Right atrium auricular region (tissue), 2 donors: Measurements from ENCODE around the gene PTPN1. TPM values are rescaled to one million over a fixed set of nuclear protein-coding genes. Genes with fewer than 3 reads are reported as not detected.

ENCODE experiments used
- DNase-seq: peaks from one replicate; pipeline ENCODE4 v3.0.0-alpha.2; 2019; ENCODE audit warnings: low spot score
- H3K27ac ChIP-seq, 2 donors: fragments of 200-600 bp; sonication (generic); 1 replicate in 1 of 2; 2 replicates in 1 of 2; pipeline ENCODE4 v1.5.1; 2016 to 2019
- H3K27me3 ChIP-seq, 2 donors: fragments of 200-600 bp; sonication (generic); one replicate each; pipeline versions ENCODE4 v1.5.1 to v1.6.0; 2017 to 2019
- H3K36me3 ChIP-seq: fragments of 200-600 bp; sonication (generic); one replicate; pipeline ENCODE4 v1.5.1; 2016
- H3K4me1 ChIP-seq, 2 donors: fragments of 200-600 bp; sonication (generic); one replicate each; pipeline versions ENCODE4 v1.5.1 to v1.6.0; 2017 to 2019
- H3K4me3 ChIP-seq, 2 donors: fragments of 200-600 bp; sonication (generic); 1 replicate in 1 of 2; 2 replicates in 1 of 2; pipeline ENCODE4 v1.5.1; 2017 to 2019; ENCODE audit warnings: mild to moderate bottlenecking in 1 of 2, moderate library complexity in 1 of 2
- H3K9me3 ChIP-seq, 2 donors: fragments of 200-600 bp; sonication (generic); one replicate each; pipeline ENCODE4 v1.5.1; 2019
- CTCF ChIP-seq, 2 donors: fragments of 200-600 bp; sonication (generic); IDR thresholded peaks; one replicate each; pipeline ENCODE4 v1.5.1; 2019; ENCODE audit warnings: antibody characterized with exemption in 2 of 2
- total RNA-seq, 2 donors: library from RNA; depleted of rRNA; stranded (reverse); fragments of >200 nt; gene quantifications; one replicate each; pipeline ENCODE4 v1.1.0, GENCODE V29; 2016

The PTPN1 gene
- total RNA-seq, 2 donors from 2014 or later: 28.1 to 38.7 TPM

DNA sequence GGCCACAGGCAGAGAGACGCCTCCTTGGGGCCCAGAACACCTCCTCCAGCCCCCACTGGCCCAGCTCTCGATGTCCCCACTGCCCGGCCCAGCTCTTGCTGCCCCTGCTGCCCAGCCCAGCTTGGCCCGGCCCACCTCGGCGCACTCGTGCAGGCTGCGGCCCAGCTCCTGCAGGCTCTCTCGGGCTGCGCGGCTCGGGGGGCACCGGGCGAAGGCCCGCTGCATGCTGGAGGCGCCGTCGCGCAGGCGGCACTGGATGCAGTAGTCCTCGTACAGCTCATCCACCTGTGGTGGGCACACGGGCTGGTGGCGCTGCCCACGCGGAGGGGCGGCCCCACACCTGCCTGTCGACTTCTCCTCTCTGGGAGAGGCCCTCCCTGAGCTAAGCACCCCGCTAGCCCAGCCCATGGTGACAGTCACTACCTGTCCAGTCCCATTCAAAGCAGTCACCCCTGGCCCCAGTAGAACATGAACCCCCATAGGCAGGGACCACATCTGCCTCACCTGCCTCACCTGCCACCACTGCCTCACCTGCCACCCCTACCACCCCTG, 99.3 kb downstream of the PTPN1 start:
- Histone ChIP-seq H3K36me3 (no peaks in the 10 kb centered on the region), H3K27me3 (no peaks in the 10 kb centered on the region), H3K9me3 (no peaks in the 10 kb centered on the region), H3K4me1 (no peaks in the 10 kb centered on the region), H3K4me3 (no peak overlapping the region), H3K27ac (no peak overlapping the region)
- no peak for TF ChIP-seq CTCF (IDR thresholded peaks at IDR 0.05)
- DNase-seq: no peak

DNA sequence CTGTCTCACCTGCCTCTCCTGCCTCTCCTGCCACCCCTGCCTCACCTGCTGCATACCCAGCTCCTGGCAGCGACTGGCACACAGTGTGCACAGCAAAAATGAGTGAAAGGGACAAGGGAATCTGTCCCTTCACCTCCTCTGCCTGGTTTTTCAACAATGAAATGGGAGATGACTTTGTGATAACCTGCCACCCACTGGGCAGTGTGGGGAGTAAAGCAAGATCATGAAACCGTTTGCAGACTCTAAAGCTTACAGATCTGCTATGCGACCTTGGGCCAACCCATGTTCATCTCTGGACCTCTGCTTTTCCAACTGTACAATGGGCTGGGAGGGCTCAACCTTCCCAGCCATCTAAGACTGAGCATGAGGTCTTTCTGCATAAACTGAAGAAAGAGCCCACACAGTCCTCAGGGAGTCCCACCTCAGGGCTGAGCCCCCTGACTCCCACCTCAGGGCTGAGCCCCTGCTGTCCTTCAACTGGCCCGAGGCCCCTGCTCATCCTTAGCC, 100.1 kb downstream of the PTPN1 start:
- Histone ChIP-seq H3K9me3 (no peaks in the 10 kb centered on the region), H3K27me3 (no peaks in the 10 kb centered on the region), H3K4me1 (no peaks in the 10 kb centered on the region), H3K36me3 (no peaks in the 10 kb centered on the region), H3K4me3 (no peak overlapping the region), H3K27ac (no peak overlapping the region)
- no peak for TF ChIP-seq CTCF (IDR thresholded peaks at IDR 0.05)
- DNase-seq: no peak

- Histone ChIP-seq H3K27me3 (no peaks in the 10 kb centered on the region), H3K9me3 (no peaks in the 10 kb centered on the region), H3K36me3 (no peaks in the 10 kb centered on the region), H3K27ac (no peak overlapping the region), H3K4me1 (no peaks in the 10 kb centered on the region), H3K4me3 (no peak overlapping the region)
- TF ChIP-seq CTCF (IDR thresholded peaks at IDR 0.05): no peak
- no peak for DNase-seq
Measured at GRCh38 chr20:50611128-50611810, 101.1 kb downstream of the PTPN1 start.

GRCh38 chr20:50613438-50614169, 103.4 kb downstream of the PTPN1 start:
- no peaks in the 10 kb centered on the region for H3K36me3 ChIP-seq
- TF ChIP-seq CTCF (IDR thresholded peaks at IDR 0.05): no peak
- H3K4me1 ChIP-seq: no peaks in the 10 kb centered on the region
- no peaks in the 10 kb centered on the region for H3K9me3 ChIP-seq
- no peaks in the 10 kb centered on the region for H3K27me3 ChIP-seq
- H3K4me3 ChIP-seq: no peak overlapping the region
- DNase-seq: no peak
- H3K27ac ChIP-seq: no peak overlapping the region

- DNase-seq: no peak
- Histone ChIP-seq H3K4me1 (no peaks in the 10 kb centered on the region), H3K27ac (no peak overlapping the region), H3K9me3 (no peaks in the 10 kb centered on the region), H3K27me3 (no peaks in the 10 kb centered on the region), H3K36me3 (no peaks in the 10 kb centered on the region), H3K4me3 (no peak overlapping the region)
- TF ChIP-seq CTCF (IDR thresholded peaks at IDR 0.05): no peak
Measured at GRCh38 chr20:50615407-50615806, 105.2 kb downstream of the PTPN1 start.
